Stimulated activated CD4-positive, alpha-beta T cell treated with anti-CD3 and anti-CD28 coated beads, Interleukin-4, amount 100 ng/mL, for 1 hour (primary cell): ENCODE measurements around the gene TAF6L.
"Not testable (repeated sequence)": the region's sequence is repeated elsewhere in the genome, so short reads cannot be mapped to it uniquely, and the experiment has no call there.

Source experiments
- DNase-seq: peaks from one replicate; pipeline ENCODE4 v3.0.0-alpha.2; 2020

Gene TAF6L

DNA sequence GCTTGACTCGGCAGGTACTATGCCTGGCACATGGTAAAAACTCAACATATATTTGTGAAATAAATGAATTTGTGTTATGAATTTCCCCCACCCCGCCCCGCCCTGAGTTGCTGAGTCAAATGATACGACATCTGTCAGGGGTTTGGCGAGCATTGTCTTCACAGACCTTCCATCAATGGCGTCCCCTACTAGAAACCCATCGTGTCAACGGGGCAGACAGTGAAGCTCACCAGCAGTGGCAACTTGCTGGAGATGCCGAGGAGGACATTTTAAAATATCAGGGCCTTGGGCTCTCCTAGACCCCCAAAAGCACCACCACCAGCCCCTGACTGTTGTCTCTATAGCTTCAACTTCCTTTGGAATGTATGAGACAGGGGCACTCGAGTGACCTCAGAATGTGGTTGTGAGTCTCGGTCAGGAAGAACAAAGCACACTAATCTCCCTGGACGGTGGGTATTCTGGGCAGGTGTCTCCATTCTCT is 34.8 kb downstream of the TAF6L start:
- DNase-seq: peak; percentile 26

DNA sequence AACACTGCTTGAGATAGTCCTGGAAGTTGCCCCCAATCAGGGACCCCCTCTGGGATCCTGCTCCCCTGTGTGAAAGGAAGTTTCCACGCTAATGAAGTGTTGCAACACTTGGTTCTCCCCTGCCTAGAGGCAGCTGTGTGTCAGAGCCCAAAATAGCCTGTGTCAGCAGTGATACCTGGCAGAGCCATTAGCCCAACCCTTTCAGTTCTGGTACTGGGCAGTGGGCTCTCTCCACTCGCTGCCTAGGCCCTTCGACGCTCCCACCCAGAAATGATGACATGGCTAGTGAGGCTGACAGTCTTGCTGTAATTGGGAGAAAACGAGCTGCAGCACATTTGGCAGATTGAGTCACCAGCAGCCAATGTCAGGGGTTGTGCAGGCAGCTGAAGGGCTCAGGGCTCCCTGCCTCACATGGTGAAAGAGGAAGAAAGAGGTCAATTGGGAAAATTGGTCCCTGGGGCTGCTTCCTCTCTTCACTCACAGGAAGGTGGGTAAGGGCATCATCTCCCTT is 35.5 kb downstream of the TAF6L start:
- no peak for DNase-seq

DNA sequence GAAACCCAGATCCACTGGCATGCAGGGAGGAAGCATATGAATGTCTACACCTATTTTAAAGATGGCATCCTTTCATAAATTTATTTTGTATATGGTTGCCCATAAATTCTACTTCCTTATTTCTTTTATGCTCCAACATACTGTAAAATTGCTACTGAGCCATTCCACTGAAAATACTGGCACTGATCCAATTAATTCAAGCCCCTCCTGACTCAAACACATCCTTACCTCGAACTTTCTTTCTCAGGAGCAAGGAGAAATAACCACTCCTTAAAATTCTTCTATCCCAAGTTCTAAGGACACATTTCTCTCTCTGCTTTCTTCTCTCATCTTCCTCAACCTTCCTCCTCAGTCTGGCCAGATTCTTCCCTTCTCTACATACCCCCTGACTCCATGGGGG is 39.6 kb downstream of the TAF6L start:
- no peak for DNase-seq

GRCh38 chr11:62811659-62812058 is 40.5 kb downstream of the TAF6L start:
- DNase-seq: no peak

DNA sequence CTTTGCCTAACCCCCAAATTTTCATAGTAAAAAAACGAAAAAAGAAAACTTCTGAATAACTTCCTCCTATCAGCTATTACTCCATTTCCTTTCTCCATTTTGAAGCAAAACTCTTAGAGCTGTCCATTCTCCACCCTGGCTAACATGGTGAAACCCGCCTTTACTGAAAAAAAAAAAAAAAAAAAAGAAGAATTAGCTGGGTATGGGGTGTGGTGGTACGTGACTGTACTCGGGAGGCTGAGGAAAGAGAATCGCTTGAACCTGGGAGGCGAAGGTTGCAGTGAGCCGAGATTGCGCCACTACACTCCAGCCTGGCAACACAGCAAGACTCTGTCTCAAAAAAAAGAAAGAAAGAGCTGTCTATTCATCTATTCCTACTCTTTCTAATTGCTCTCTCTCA is 45.4 kb downstream of the TAF6L start:
- DNase-seq: no peak

DNA sequence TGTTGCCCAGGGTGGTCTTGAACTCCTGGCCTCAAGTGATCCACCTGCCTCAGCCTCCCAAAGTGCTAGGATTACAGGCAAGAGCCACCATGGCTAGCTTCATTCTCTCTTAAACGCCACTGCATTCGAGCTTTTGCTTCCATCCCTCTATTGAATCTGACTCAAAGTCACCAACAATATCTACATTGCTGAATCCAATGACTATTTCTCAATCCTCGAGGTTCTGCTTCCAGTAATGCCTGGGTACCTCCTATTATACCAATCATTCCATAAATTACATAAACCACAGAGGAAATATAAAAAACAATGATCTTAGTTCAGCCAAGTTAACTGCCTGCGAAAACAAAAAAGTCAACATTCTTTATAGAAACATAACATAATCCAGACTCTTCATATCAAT is 45.9 kb downstream of the TAF6L start:
- no peak for DNase-seq

- no peak for DNase-seq
Observed at GRCh38 chr11:62823677-62824076, 52.5 kb downstream of the TAF6L start.

DNA sequence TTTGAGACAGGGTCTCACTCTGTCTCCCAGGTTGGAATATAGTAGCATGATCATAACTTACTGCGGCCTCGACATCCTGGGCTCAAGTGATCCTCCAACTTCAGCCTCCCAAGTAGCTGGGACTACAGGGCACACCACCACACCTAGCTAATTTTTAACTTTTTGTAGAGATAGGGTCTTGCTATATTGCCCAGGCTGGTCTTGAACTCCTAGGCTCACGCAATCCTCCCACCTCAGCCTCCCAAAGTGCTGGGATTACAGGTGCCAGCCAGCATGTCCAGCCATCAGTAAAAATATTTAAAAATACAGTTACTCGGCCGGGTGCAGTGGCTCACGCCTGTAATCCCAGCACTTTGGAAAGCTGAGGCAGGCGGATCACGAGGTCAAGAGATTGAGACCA is 56.9 kb downstream of the TAF6L start:
- DNase-seq: not testable (repeated sequence)

DNA sequence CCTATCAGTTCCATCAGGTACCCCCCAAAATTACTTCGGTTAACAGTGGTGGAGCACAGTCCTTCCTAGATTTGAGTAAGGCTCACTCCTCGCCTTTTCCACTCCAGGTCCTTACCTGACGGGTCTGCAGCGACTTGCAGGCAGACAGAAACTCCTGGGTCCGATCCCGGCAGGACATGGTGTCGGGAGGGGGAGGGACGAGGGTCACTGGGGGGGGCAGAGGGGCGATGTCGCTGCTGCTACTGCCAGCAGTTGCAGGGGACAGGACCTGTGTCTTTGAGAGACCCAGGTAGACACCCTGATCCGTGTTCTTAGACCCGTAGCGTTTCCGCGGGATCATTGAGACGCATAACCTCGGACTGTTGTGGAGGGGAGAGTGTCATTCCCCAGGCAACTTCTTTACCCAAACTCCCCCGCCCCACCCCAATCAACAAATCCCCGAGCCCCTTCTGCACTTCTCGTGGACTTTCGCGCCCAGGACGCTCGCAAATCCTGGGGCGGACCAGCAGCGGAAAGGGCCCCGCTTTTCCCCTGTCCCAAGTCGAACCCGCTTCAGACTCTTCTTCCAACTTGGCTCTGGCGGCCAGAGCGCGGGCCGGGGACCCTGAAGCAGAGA is 59.8 kb downstream of the TAF6L start:
- no peak for DNase-seq

GRCh38 chr11:62831520-62832335 is 60.5 kb downstream of the TAF6L start, which contains the start of gene STX5:
Gene STX5, minus strand, starts transcription at chr11:62832051. Its CDS starts 808 bp downstream, at chr11:62831243.
- peak; percentile 100 for DNase-seq

GRCh38 chr11:62832336-62833234 is 61.4 kb downstream of the TAF6L start, which contains the start of gene TEX54:
Gene TEX54, minus strand, starts transcription at chr11:62832841.
- no peak for DNase-seq

GRCh38 chr11:62835336-62835735 is 64.1 kb downstream of the TAF6L start:
- no peak for DNase-seq
